Raji (cell line): ENCODE data around the gene CHRNA4.

Experiments
- POLR2A ChIP-seq: IDR thresholded peaks from 2 replicates; pipeline ENCODE4 v1.6.1; 2011; ENCODE audit warnings: low read depth, low read length, control low read depth; ENCODE audit not compliant: insufficient read depth

Gene CHRNA4

GRCh38 chr20:63387917-63388316, 26.8 kb upstream of the CHRNA4 start:
- TF ChIP-seq POLR2A = no peak

- no peak for TF ChIP-seq POLR2A
These were observed 26.2 kb upstream of the CHRNA4 start for GRCh38 chr20:63387393-63387792.

GRCh38 chr20:63386491-63386890, 25.3 kb upstream of the CHRNA4 start:
- TF ChIP-seq POLR2A = no peak

GRCh38 chr20:63385819-63386218, 24.7 kb upstream of the CHRNA4 start:
- no peak for TF ChIP-seq POLR2A

- TF ChIP-seq POLR2A = no peak
These were observed 23.2 kb upstream of the CHRNA4 start for GRCh38 chr20:63384336-63384735.

GRCh38 chr20:63383556-63383955, 22.4 kb upstream of the CHRNA4 start:
- TF ChIP-seq POLR2A = no peak

GRCh38 chr20:63382551-63383300, 21.6 kb upstream of the CHRNA4 start:
- no peak for TF ChIP-seq POLR2A

- TF ChIP-seq POLR2A = no peak
These were observed 20.8 kb upstream of the CHRNA4 start for GRCh38 chr20:63381781-63382431.

- TF ChIP-seq POLR2A = no peak
These were observed 19.3 kb upstream of the CHRNA4 start for GRCh38 chr20:63380346-63380870.

GRCh38 chr20:63379296-63379695, 18.1 kb upstream of the CHRNA4 start:
- TF ChIP-seq POLR2A = no peak

- no peak for TF ChIP-seq POLR2A
These were observed 17.5 kb upstream of the CHRNA4 start for GRCh38 chr20:63378626-63379025.

GRCh38 chr20:63377951-63378381, 16.8 kb upstream of the CHRNA4 start:
- TF ChIP-seq POLR2A = no peak

GRCh38 chr20:63377256-63377941, 16.2 kb upstream of the CHRNA4 start:
- no peak for TF ChIP-seq POLR2A

GRCh38 chr20:63376283-63377250, 15.4 kb upstream of the CHRNA4 start:
- TF ChIP-seq POLR2A = no peak

- TF ChIP-seq POLR2A = no peak
These were observed 14.3 kb upstream of the CHRNA4 start for GRCh38 chr20:63375438-63375837.
